ENCODE results near the gene SH3BP5.

SH3BP5 gene

GRCh38 chr3:15316998-15317435, 15.4 kb downstream of the SH3BP5 start:
- WGBS, result over 99% methylated on average over 5 of the region's 5 CpGs
- H3K4ac ChIP-seq (ENCODE audit: low read depth in 1 of 2, low read length in 2 of 2), result no peak overlapping the region

GRCh38 chr3:15315003-15315402, 17.4 kb downstream of the SH3BP5 start:
- no peaks in the 10 kb centered on the region for H3K27me3 ChIP-seq (ENCODE audit: control insufficient read depth in 1 of 2, insufficient read depth in 1 of 2, low read length in 2 of 2)
- no peak for DNase-seq
- H2BK12ac ChIP-seq (ENCODE audit: low read length in 2 of 2), result no peak overlapping the region

More at GRCh38 chr3:15316998-15317435, 15.4 kb downstream of the SH3BP5 start:
- no peak for DNase-seq
- peaks cover 0 to 9% of the 10 kb centered on the region in 2 experiments for H3K36me3 ChIP-seq (ENCODE audit: control insufficient read depth in 1 of 2, insufficient read depth in 2 of 2, low read depth in 1 of 2, low read length in 2 of 2)
- no peak overlapping the region for H2AFZ ChIP-seq (ENCODE audit: low read depth, low read length)
- H3K18ac ChIP-seq (ENCODE audit: low read depth in 1 of 2, low read length in 2 of 2), result no peak overlapping the region
- H3K23ac ChIP-seq (ENCODE audit: low read length in 2 of 2), result no peak overlapping the region
- no peak overlapping the region for H2BK120ac ChIP-seq (ENCODE audit: low read depth, low read length)
- H2BK5ac ChIP-seq (ENCODE audit: low read depth, low read length, poor library complexity, severe bottlenecking), result no peak overlapping the region
- peaks cover 3% of the 10 kb centered on the region for H3K4me1 ChIP-seq (ENCODE audit: control insufficient read depth, insufficient read depth, low read depth, low read length)
- H2BK15ac ChIP-seq (ENCODE audit: low read depth, poor library complexity, severe bottlenecking), result no peak overlapping the region
- H4K8ac ChIP-seq (ENCODE audit: low read length), result no peak overlapping the region
- H4K91ac ChIP-seq (ENCODE audit: low read length), result no peak overlapping the region
- no peaks in the 10 kb centered on the region for H3K27me3 ChIP-seq (ENCODE audit: control insufficient read depth in 1 of 2, insufficient read depth in 1 of 2, low read length in 2 of 2)
- no peak overlapping the region for H2AK5ac ChIP-seq (ENCODE audit: low read length, severe bottlenecking)
- peak overlapping the region; percentile 82 for H3K9ac ChIP-seq (ENCODE audit: low read length)
- H3K9me3 ChIP-seq (ENCODE audit: control insufficient read depth, low read length), result no peaks in the 10 kb centered on the region
- H3K4me3 ChIP-seq (ENCODE audit: insufficient read depth in 1 of 2, low read depth in 1 of 2, low read length in 2 of 2), result peak overlapping the region in 1 of 2 experiments; percentile 39
- no peak overlapping the region for H2BK12ac ChIP-seq (ENCODE audit: low read length in 2 of 2)
- no peak overlapping the region for H3K27ac ChIP-seq (ENCODE audit: low read length, poor library complexity, severe bottlenecking)
- no peak overlapping the region for H3K14ac ChIP-seq (ENCODE audit: low read length in 2 of 2)
- H3K4me2 ChIP-seq (ENCODE audit: low read length, poor library complexity, severe bottlenecking), result no peak overlapping the region
- H3K79me1 ChIP-seq (replicated peaks; ENCODE audit: low read length, poor library complexity, severe bottlenecking), result peaks cover 9% of the 10 kb centered on the region

GRCh38 chr3:15314276-15314675, 18.1 kb downstream of the SH3BP5 start:
- no peak overlapping the region for H3K4me2 ChIP-seq (ENCODE audit: low read length, poor library complexity, severe bottlenecking)
- H3K9ac ChIP-seq (ENCODE audit: low read length), result peak overlapping the region; percentile 51
- H3K18ac ChIP-seq (ENCODE audit: low read depth in 1 of 2, low read length in 2 of 2), result no peak overlapping the region
- no peak overlapping the region for H3K14ac ChIP-seq (ENCODE audit: low read length in 2 of 2)
- no peaks in the 10 kb centered on the region for H3K9me3 ChIP-seq (ENCODE audit: control insufficient read depth, low read length)
- no peak overlapping the region for H3K4ac ChIP-seq (ENCODE audit: low read depth in 1 of 2, low read length in 2 of 2)
- WGBS, result 95% methylated on average over 1 of the region's 1 CpG
- H4K8ac ChIP-seq (ENCODE audit: low read length), result no peak overlapping the region
- H2BK15ac ChIP-seq (ENCODE audit: low read depth, poor library complexity, severe bottlenecking), result no peak overlapping the region
- peaks cover 4% of the 10 kb centered on the region for H3K79me1 ChIP-seq (replicated peaks; ENCODE audit: low read length, poor library complexity, severe bottlenecking)
- H2AK5ac ChIP-seq (ENCODE audit: low read length, severe bottlenecking), result no peak overlapping the region
- peaks cover 1% of the 10 kb centered on the region for H3K4me1 ChIP-seq (ENCODE audit: control insufficient read depth, insufficient read depth, low read depth, low read length)
- peaks cover 0 to 19% of the 10 kb centered on the region in 2 experiments for H3K36me3 ChIP-seq (ENCODE audit: control insufficient read depth in 1 of 2, insufficient read depth in 2 of 2, low read depth in 1 of 2, low read length in 2 of 2)
- peak overlapping the region in 1 of 2 experiments; percentile 40 for H2BK12ac ChIP-seq (ENCODE audit: low read length in 2 of 2)
- H4K91ac ChIP-seq (ENCODE audit: low read length), result no peak overlapping the region
- H3K4me3 ChIP-seq (ENCODE audit: insufficient read depth in 1 of 2, low read depth in 1 of 2, low read length in 2 of 2), result no peak overlapping the region
- DNase-seq, result no peak
- H3K27ac ChIP-seq (ENCODE audit: low read length, poor library complexity, severe bottlenecking), result no peak overlapping the region
- no peaks in the 10 kb centered on the region for H3K27me3 ChIP-seq (ENCODE audit: control insufficient read depth in 1 of 2, insufficient read depth in 1 of 2, low read length in 2 of 2)
- no peak overlapping the region for H2BK5ac ChIP-seq (ENCODE audit: low read depth, low read length, poor library complexity, severe bottlenecking)
- H3K23ac ChIP-seq (ENCODE audit: low read length in 2 of 2), result no peak overlapping the region
- no peak overlapping the region for H2BK120ac ChIP-seq (ENCODE audit: low read depth, low read length)
- no peak overlapping the region for H2AFZ ChIP-seq (ENCODE audit: low read depth, low read length)

More at GRCh38 chr3:15315003-15315402, 17.4 kb downstream of the SH3BP5 start:
- H3K27ac ChIP-seq (ENCODE audit: low read length, poor library complexity, severe bottlenecking), result no peak overlapping the region
- no peak overlapping the region for H3K4ac ChIP-seq (ENCODE audit: low read depth in 1 of 2, low read length in 2 of 2)
- no peak overlapping the region for H2BK15ac ChIP-seq (ENCODE audit: low read depth, poor library complexity, severe bottlenecking)
- H4K8ac ChIP-seq (ENCODE audit: low read length), result no peak overlapping the region
- no peak overlapping the region for H2AFZ ChIP-seq (ENCODE audit: low read depth, low read length)
- no peak overlapping the region for H3K4me2 ChIP-seq (ENCODE audit: low read length, poor library complexity, severe bottlenecking)
- peak overlapping the region; percentile 52 for H3K9ac ChIP-seq (ENCODE audit: low read length)
- H3K36me3 ChIP-seq (ENCODE audit: control insufficient read depth in 1 of 2, insufficient read depth in 2 of 2, low read depth in 1 of 2, low read length in 2 of 2), result peaks cover 0 to 19% of the 10 kb centered on the region in 2 experiments
- H2BK120ac ChIP-seq (ENCODE audit: low read depth, low read length), result no peak overlapping the region
- H3K9me3 ChIP-seq (ENCODE audit: control insufficient read depth, low read length), result no peaks in the 10 kb centered on the region
- H4K91ac ChIP-seq (ENCODE audit: low read length), result no peak overlapping the region
- WGBS, result 100% methylated on average over 2 of the region's 4 CpGs
- peaks cover 7% of the 10 kb centered on the region for H3K79me1 ChIP-seq (replicated peaks; ENCODE audit: low read length, poor library complexity, severe bottlenecking)
- peaks cover 4% of the 10 kb centered on the region for H3K4me1 ChIP-seq (ENCODE audit: control insufficient read depth, insufficient read depth, low read depth, low read length)
- no peak overlapping the region for H3K18ac ChIP-seq (ENCODE audit: low read depth in 1 of 2, low read length in 2 of 2)
- no peak overlapping the region for H2AK5ac ChIP-seq (ENCODE audit: low read length, severe bottlenecking)
- no peak overlapping the region for H2BK5ac ChIP-seq (ENCODE audit: low read depth, low read length, poor library complexity, severe bottlenecking)
- H3K14ac ChIP-seq (ENCODE audit: low read length in 2 of 2), result no peak overlapping the region
- no peak overlapping the region for H3K23ac ChIP-seq (ENCODE audit: low read length in 2 of 2)
- H3K4me3 ChIP-seq (ENCODE audit: insufficient read depth in 1 of 2, low read depth in 1 of 2, low read length in 2 of 2), result no peak overlapping the region

- peaks cover 1% of the 10 kb centered on the region for H3K4me1 ChIP-seq (ENCODE audit: control insufficient read depth, insufficient read depth, low read depth, low read length)
- no peak overlapping the region for H3K14ac ChIP-seq (ENCODE audit: low read length in 2 of 2)
- no peaks in the 10 kb centered on the region for H3K9me3 ChIP-seq (ENCODE audit: control insufficient read depth, low read length)
- no peak overlapping the region for H4K91ac ChIP-seq (ENCODE audit: low read length)
- no peak overlapping the region for H3K27ac ChIP-seq (ENCODE audit: low read length, poor library complexity, severe bottlenecking)
- H2BK15ac ChIP-seq (ENCODE audit: low read depth, poor library complexity, severe bottlenecking), result no peak overlapping the region
- no peak overlapping the region for H2BK120ac ChIP-seq (ENCODE audit: low read depth, low read length)
- H3K27me3 ChIP-seq (ENCODE audit: control insufficient read depth in 1 of 2, insufficient read depth in 1 of 2, low read length in 2 of 2), result no peaks in the 10 kb centered on the region
- H3K18ac ChIP-seq (ENCODE audit: low read depth in 1 of 2, low read length in 2 of 2), result no peak overlapping the region
- H3K36me3 ChIP-seq (ENCODE audit: control insufficient read depth in 1 of 2, insufficient read depth in 2 of 2, low read depth in 1 of 2, low read length in 2 of 2), result peaks cover 0 to 19% of the 10 kb centered on the region in 2 experiments
- no peak for DNase-seq
- H2AFZ ChIP-seq (ENCODE audit: low read depth, low read length), result no peak overlapping the region
- H3K79me1 ChIP-seq (replicated peaks; ENCODE audit: low read length, poor library complexity, severe bottlenecking), result peaks cover 4% of the 10 kb centered on the region
- no peak overlapping the region for H2BK5ac ChIP-seq (ENCODE audit: low read depth, low read length, poor library complexity, severe bottlenecking)
- H3K4me3 ChIP-seq (ENCODE audit: insufficient read depth in 1 of 2, low read depth in 1 of 2, low read length in 2 of 2), result no peak overlapping the region
- H4K8ac ChIP-seq (ENCODE audit: low read length), result no peak overlapping the region
- H3K9ac ChIP-seq (ENCODE audit: low read length), result no peak overlapping the region
- no peak overlapping the region for H3K4ac ChIP-seq (ENCODE audit: low read depth in 1 of 2, low read length in 2 of 2)
- H3K4me2 ChIP-seq (ENCODE audit: low read length, poor library complexity, severe bottlenecking), result no peak overlapping the region
- no peak overlapping the region for H2AK5ac ChIP-seq (ENCODE audit: low read length, severe bottlenecking)
- no peak overlapping the region for H2BK12ac ChIP-seq (ENCODE audit: low read length in 2 of 2)
- 98% methylated on average over 4 of the region's 4 CpGs for WGBS
- no peak overlapping the region for H3K23ac ChIP-seq (ENCODE audit: low read length in 2 of 2)
Observed at GRCh38 chr3:15313461-15313860, 18.9 kb downstream of the SH3BP5 start.

All from mesenchymal stem cell (in vitro differentiated cells and primary cell).